ENCODE measurements around the gene TSPAN12.
A peak's percentile ranks its signal among the peaks of the same experiment; 100 is the strongest.
"Not testable (repeated sequence)": the region's sequence is repeated elsewhere in the genome, so short reads cannot be mapped to it uniquely, and the experiment has no call there.

TSPAN12 gene

GRCh38 chr7:120857588-120858573 is at the start of gene TSPAN12:
Gene TSPAN12 (minus strand): TSS chr7:120858144. CDS start chr7:120856763, 1,381 bp downstream.
- DNase-seq (ENCODE audit: low spot score) = peak; percentile 90

GRCh38 chr7:120898715-120899499 is 41.0 kb upstream of the TSPAN12 start:
- no peak for DNase-seq (ENCODE audit: low spot score)

- not testable (repeated sequence) for DNase-seq (ENCODE audit: low spot score)
Observed at GRCh38 chr7:120895253-120895652, 37.3 kb upstream of the TSPAN12 start.

- not testable (repeated sequence) for DNase-seq (ENCODE audit: low spot score)
Observed at GRCh38 chr7:120885602-120886001, 27.7 kb upstream of the TSPAN12 start.

GRCh38 chr7:120877701-120878100 is 19.8 kb upstream of the TSPAN12 start:
- no peak for DNase-seq (ENCODE audit: low spot score)

- no peak for DNase-seq (ENCODE audit: low spot score)
Observed at GRCh38 chr7:120876922-120877321, 19.0 kb upstream of the TSPAN12 start.

- DNase-seq (ENCODE audit: low spot score) = no peak
Observed at GRCh38 chr7:120874722-120875121, 16.8 kb upstream of the TSPAN12 start.

- no peak for DNase-seq (ENCODE audit: low spot score)
Observed at GRCh38 chr7:120874016-120874415, 16.1 kb upstream of the TSPAN12 start.

- no peak for DNase-seq (ENCODE audit: low spot score)
Observed at GRCh38 chr7:120873401-120873800, 15.5 kb upstream of the TSPAN12 start.

GRCh38 chr7:120869700-120870099 is 11.8 kb upstream of the TSPAN12 start:
- DNase-seq (ENCODE audit: low spot score) = no peak

GRCh38 chr7:120867932-120868331 is 10.0 kb upstream of the TSPAN12 start:
- no peak for DNase-seq (ENCODE audit: low spot score)

GRCh38 chr7:120865191-120865981 is 7.4 kb upstream of the TSPAN12 start:
- no peak for DNase-seq (ENCODE audit: low spot score)

GRCh38 chr7:120864141-120864900 is 6.4 kb upstream of the TSPAN12 start:
- DNase-seq (ENCODE audit: low spot score) = no peak

- no peak for DNase-seq (ENCODE audit: low spot score)
Observed at GRCh38 chr7:120862987-120863590, 5.1 kb upstream of the TSPAN12 start.

- DNase-seq (ENCODE audit: low spot score) = no peak
Observed at GRCh38 chr7:120860156-120860555, 2.2 kb upstream of the TSPAN12 start.

GRCh38 chr7:120859459-120859858 is 1.5 kb upstream of the TSPAN12 start:
- no peak for DNase-seq (ENCODE audit: low spot score)

- DNase-seq (ENCODE audit: low spot score) = peak; percentile 67
Observed at GRCh38 chr7:120856621-120857352, 1.2 kb downstream of the TSPAN12 start.

GRCh38 chr7:120856198-120856597 is 1.7 kb downstream of the TSPAN12 start:
- DNase-seq (ENCODE audit: low spot score) = no peak

- no peak for DNase-seq (ENCODE audit: low spot score)
Observed at GRCh38 chr7:120852700-120853099, 5.2 kb downstream of the TSPAN12 start.

- no peak for DNase-seq (ENCODE audit: low spot score)
Observed at GRCh38 chr7:120843109-120843508, 14.8 kb downstream of the TSPAN12 start.
